ENCODE measurements around the gene GPATCH4.

The GPATCH4 gene

GRCh38 chr1:156601122-156601830, at the start of gene GPATCH4:
TSS of gene GPATCH4 (minus strand) at chr1:156601479.
- peaks cover 20% of the 10 kb centered on the region for H3K36me3 Mint-ChIP-seq

GRCh38 chr1:156648951-156649350, 47.7 kb upstream of the GPATCH4 start:
- CTCF ChIA-PET, result interaction anchor here (0.8 to 4.3 kb wide), 15 partner anchors 8 to 263 kb away, joined by 3 to 27 read pairs (median 5); partner anchors contain the start of genes HAPLN2 and NES
- Mint-ChIP-seq H3K4me3 (no peak overlapping the region), H3K4me1 (peaks cover 9% of the 10 kb centered on the region), H3K27ac (no peak overlapping the region), H3K36me3 (no peaks in the 10 kb centered on the region), H3K9me3 (no peaks in the 10 kb centered on the region), H3K27me3 (peaks cover 99% of the 10 kb centered on the region)
- DNase-seq, result no peak

More at GRCh38 chr1:156601122-156601830, at the start of gene GPATCH4:
- Mint-ChIP-seq H3K4me3 (peak within 1 kb of the TSS; percentile 98), H3K27me3 (no peaks in the 10 kb centered on the region), H3K9me3 (no peaks in the 10 kb centered on the region), H3K27ac (peak within 1 kb of the TSS; percentile 93), H3K4me1 (peaks cover 41% of the 10 kb centered on the region)
- peak; percentile 89 for DNase-seq
- CTCF ChIA-PET, result interaction anchor here (0.6 to 3.0 kb wide), 9 partner anchors 10 to 155 kb away, joined by 3 to 9 read pairs (median 4); partner anchors contain the start of gene NAXE

- DNase-seq, result no peak
- Mint-ChIP-seq H3K9me3 (no peaks in the 10 kb centered on the region), H3K36me3 (no peaks in the 10 kb centered on the region), H3K4me3 (no peak overlapping the region), H3K4me1 (peaks cover 14% of the 10 kb centered on the region), H3K27ac (no peak overlapping the region), H3K27me3 (peaks cover 99% of the 10 kb centered on the region)
- CTCF ChIA-PET, result interaction anchor here (0.8 to 4.3 kb wide), 13 partner anchors 8 to 263 kb away, joined by 3 to 27 read pairs (median 6); partner anchors contain the start of gene NES
These were observed 47.2 kb upstream of the GPATCH4 start for GRCh38 chr1:156648496-156648895.

GRCh38 chr1:156647351-156647750, 46.1 kb upstream of the GPATCH4 start:
- Mint-ChIP-seq H3K9me3 (no peaks in the 10 kb centered on the region), H3K4me3 (no peak overlapping the region), H3K36me3 (no peaks in the 10 kb centered on the region), H3K27me3 (peaks cover 98% of the 10 kb centered on the region), H3K27ac (no peak overlapping the region), H3K4me1 (peaks cover 25% of the 10 kb centered on the region)
- no peak for DNase-seq
- CTCF ChIA-PET, result interaction anchor here (3.1 kb wide), 1 partner anchor 12 kb away, joined by 20 read pairs; no protein-coding TSS in a partner anchor

GRCh38 chr1:156646738-156647211, 45.5 kb upstream of the GPATCH4 start:
- Mint-ChIP-seq H3K36me3 (no peaks in the 10 kb centered on the region), H3K4me1 (peaks cover 26% of the 10 kb centered on the region), H3K4me3 (no peak overlapping the region), H3K27ac (no peak overlapping the region), H3K9me3 (no peaks in the 10 kb centered on the region), H3K27me3 (peaks cover 98% of the 10 kb centered on the region)
- DNase-seq, result no peak
- CTCF ChIA-PET, result interaction anchor here (1.8 to 3.1 kb wide), 2 partner anchors 13 kb away, joined by 7 to 20 read pairs; no protein-coding TSS in a partner anchor

GRCh38 chr1:156645666-156646065, 44.4 kb upstream of the GPATCH4 start:
- no peak for DNase-seq
- no peak overlapping the region for H3K27ac Mint-ChIP-seq
- H3K27me3 Mint-ChIP-seq, result peaks cover 98% of the 10 kb centered on the region
- H3K9me3 Mint-ChIP-seq, result no peaks in the 10 kb centered on the region
- H3K36me3 Mint-ChIP-seq, result no peaks in the 10 kb centered on the region
- H3K4me3 Mint-ChIP-seq, result no peak overlapping the region
- CTCF ChIA-PET, result interaction anchor here (1.3 to 5.5 kb wide), 4 partner anchors 14 to 33 kb away, joined by 3 to 47 read pairs (median 5); no protein-coding TSS in a partner anchor
- peaks cover 33% of the 10 kb centered on the region for H3K4me1 Mint-ChIP-seq

- peaks cover 98% of the 10 kb centered on the region for H3K27me3 Mint-ChIP-seq
- DNase-seq, result no peak
- CTCF ChIA-PET, result interaction anchor here (1.3 to 5.5 kb wide), 5 partner anchors 14 to 33 kb away, joined by 3 to 47 read pairs (median 7); no protein-coding TSS in a partner anchor
- no peaks in the 10 kb centered on the region for H3K36me3 Mint-ChIP-seq
- H3K27ac Mint-ChIP-seq, result no peak overlapping the region
- peaks cover 33% of the 10 kb centered on the region for H3K4me1 Mint-ChIP-seq
- no peak overlapping the region for H3K4me3 Mint-ChIP-seq
- H3K9me3 Mint-ChIP-seq, result no peaks in the 10 kb centered on the region
These were observed 43.8 kb upstream of the GPATCH4 start for GRCh38 chr1:156645056-156645455.

- no peak overlapping the region for H3K27ac Mint-ChIP-seq
- H3K9me3 Mint-ChIP-seq, result no peaks in the 10 kb centered on the region
- no peak for DNase-seq
- no peaks in the 10 kb centered on the region for H3K36me3 Mint-ChIP-seq
- CTCF ChIA-PET, result interaction anchor here (1.1 to 5.5 kb wide), 6 partner anchors 11 to 45 kb away, joined by 3 to 47 read pairs (median 8); no protein-coding TSS in a partner anchor
- H3K4me1 Mint-ChIP-seq, result peaks cover 33% of the 10 kb centered on the region
- H3K27me3 Mint-ChIP-seq, result peaks cover 98% of the 10 kb centered on the region
- no peak overlapping the region for H3K4me3 Mint-ChIP-seq
These were observed 43.4 kb upstream of the GPATCH4 start for GRCh38 chr1:156644640-156645039.

- CTCF ChIA-PET, result interaction anchor here (0.7 to 5.5 kb wide), 11 partner anchors 10 to 257 kb away, joined by 3 to 47 read pairs (median 7); partner anchors contain the start of genes HAPLN2 and INSRR
- H3K27ac Mint-ChIP-seq, result no peak overlapping the region
- H3K4me3 Mint-ChIP-seq, result no peak overlapping the region
- no peaks in the 10 kb centered on the region for H3K36me3 Mint-ChIP-seq
- no peak for DNase-seq
- peaks cover 33% of the 10 kb centered on the region for H3K4me1 Mint-ChIP-seq
- H3K27me3 Mint-ChIP-seq, result peaks cover 98% of the 10 kb centered on the region
- no peaks in the 10 kb centered on the region for H3K9me3 Mint-ChIP-seq
These were observed 42.9 kb upstream of the GPATCH4 start for GRCh38 chr1:156644146-156644545.

- no peaks in the 10 kb centered on the region for H3K9me3 Mint-ChIP-seq
- no peaks in the 10 kb centered on the region for H3K36me3 Mint-ChIP-seq
- H3K4me3 Mint-ChIP-seq, result no peak overlapping the region
- DNase-seq, result peak; percentile 68
- peaks cover 98% of the 10 kb centered on the region for H3K27me3 Mint-ChIP-seq
- no peak overlapping the region for H3K27ac Mint-ChIP-seq
- CTCF ChIA-PET, result interaction anchor here (0.7 to 5.5 kb wide), 11 partner anchors 9 to 257 kb away, joined by 3 to 47 read pairs (median 7); partner anchors contain the start of genes HAPLN2 and INSRR
- H3K4me1 Mint-ChIP-seq, result peaks cover 33% of the 10 kb centered on the region
These were observed 42.5 kb upstream of the GPATCH4 start for GRCh38 chr1:156643778-156644092.

- H3K27me3 Mint-ChIP-seq, result peaks cover 98% of the 10 kb centered on the region
- no peak overlapping the region for H3K27ac Mint-ChIP-seq
- H3K36me3 Mint-ChIP-seq, result no peaks in the 10 kb centered on the region
- peaks cover 33% of the 10 kb centered on the region for H3K4me1 Mint-ChIP-seq
- DNase-seq, result no peak
- no peaks in the 10 kb centered on the region for H3K9me3 Mint-ChIP-seq
- no peak overlapping the region for H3K4me3 Mint-ChIP-seq
- CTCF ChIA-PET, result interaction anchor here (0.7 to 5.5 kb wide), 13 partner anchors 9 to 256 kb away, joined by 3 to 47 read pairs (median 6); partner anchors contain the start of genes HAPLN2 and INSRR
These were observed 41.9 kb upstream of the GPATCH4 start for GRCh38 chr1:156643049-156643777.

GRCh38 chr1:156642265-156643048, 41.2 kb upstream of the GPATCH4 start:
- H3K9me3 Mint-ChIP-seq, result no peaks in the 10 kb centered on the region
- no peak for DNase-seq
- peaks cover 96% of the 10 kb centered on the region for H3K27me3 Mint-ChIP-seq
- H3K27ac Mint-ChIP-seq, result no peak overlapping the region
- CTCF ChIA-PET, result interaction anchor here (1.0 to 5.5 kb wide), 8 partner anchors 13 to 217 kb away, joined by 3 to 47 read pairs (median 10); partner anchors contain the start of genes HAPLN2 and INSRR
- H3K36me3 Mint-ChIP-seq, result no peaks in the 10 kb centered on the region
- H3K4me3 Mint-ChIP-seq, result no peak overlapping the region
- H3K4me1 Mint-ChIP-seq, result peaks cover 33% of the 10 kb centered on the region

- Mint-ChIP-seq H3K27ac (peak within 1 kb of the TSS; percentile 68), H3K9me3 (no peaks in the 10 kb centered on the region), H3K4me3 (no peak within 1 kb of the TSS), H3K4me1 (peaks cover 33% of the 10 kb centered on the region), H3K36me3 (no peaks in the 10 kb centered on the region), H3K27me3 (peaks cover 94% of the 10 kb centered on the region)
- CTCF ChIA-PET, result interaction anchor here (1.0 to 5.5 kb wide), 6 partner anchors 13 to 36 kb away, joined by 3 to 47 read pairs (median 3); no protein-coding TSS in a partner anchor
- peak; percentile 38 for DNase-seq
These were observed 40.5 kb upstream of the GPATCH4 start, which contains the start of gene BCAN for GRCh38 chr1:156641761-156642264. TSS of gene BCAN (plus strand) at chr1:156642117. CDS start at chr1:156646055, 3,938 bp downstream.
